GM13976 (cell line): ENCODE results near the gene PTCH1.

Experiments used
- DNase-seq: peaks from one replicate; pipeline ENCODE4 v3.0.0; 2012; ENCODE audit warnings: low spot score
- CTCF ChIP-seq: IDR thresholded peaks from 2 replicates; pipeline ENCODE4 v1.5.1; 2012; ENCODE audit warnings: borderline replicate concordance, mild to moderate bottlenecking; ENCODE audit not compliant: insufficient read depth; ENCODE audit errors: extremely low read depth, missing control alignments, control extremely low read depth
- in situ Hi-C: fragments of 300-500 bp; cut with MboI; formaldehyde crosslinking; loops from one replicate; pipeline ENCODE4 v1.12.0; 2022; ENCODE audit warnings: low sequenced_read_pairs, mixed read lengths, inconsistent platforms; ENCODE audit not compliant: unreplicated experiment

Gene PTCH1

GRCh38 chr9:95429948-95430620 lies 86.7 kb downstream of the PTCH1 start:
- no peak for DNase-seq
- TF ChIP-seq CTCF: no peak
- in situ Hi-C loops: no loop called here

- in situ Hi-C loops: no loop called here
Observed at GRCh38 chr9:95429096-95429495, 87.7 kb downstream of the PTCH1 start.

GRCh38 chr9:95425910-95426551 lies 90.7 kb downstream of the PTCH1 start:
- TF ChIP-seq CTCF: no peak
- in situ Hi-C loops: no loop called here
- no peak for DNase-seq

More at GRCh38 chr9:95429096-95429495, 87.7 kb downstream of the PTCH1 start:
- DNase-seq: no peak
- no peak for TF ChIP-seq CTCF

GRCh38 chr9:95422650-95423049 lies 94.1 kb downstream of the PTCH1 start:
- no peak for TF ChIP-seq CTCF
- in situ Hi-C loops: no loop called here
- no peak for DNase-seq

GRCh38 chr9:95420518-95420917 lies 96.3 kb downstream of the PTCH1 start:
- no peak for TF ChIP-seq CTCF
- in situ Hi-C loops: no loop called here
- DNase-seq: no peak

- no peak for TF ChIP-seq CTCF
- DNase-seq: no peak
- in situ Hi-C loops: no loop called here
Observed at GRCh38 chr9:95419444-95419843, 97.3 kb downstream of the PTCH1 start.
